HepG2 (cell line): Measurements from ENCODE around the gene CPVL. TPM values are rescaled to one million over a fixed set of nuclear protein-coding genes. Genes with fewer than 3 reads are reported as not detected.

ENCODE experiments used
- ATAC-seq: fragments of 200-7000 bp; cut with Tn5 transposase; 3 replicates; pipeline ENCODE4 v1.9.1; 2020; ENCODE audit warnings: mild to moderate bottlenecking, moderate library complexity
- BruUV-seq: library from RNA; stranded (reverse); fragments of 400-500 nt; replicated peaks from 2 replicates; lab custom pipeline; 2021; lab: Mats Ljungman, UMichigan
- CTCF ChIA-PET: fragments of 300-600 bp; formaldehyde crosslinking; extraction: SDS; loops from one replicate; lab custom pipeline; 2021; ENCODE audit warnings: low total read pairs, inconsistent platforms, low intra/inter-chr PET ratio; lab: Yijun Ruan, JAX
- POLR2A ChIA-PET: fragments of 350-600 bp; sonication (Branson Sonifier 250); formaldehyde crosslinking; loops from one replicate; lab custom pipeline; 2020; ENCODE audit warnings: antibody characterized with exemption, inconsistent platforms; lab: Yijun Ruan, JAX
- DNase-seq: peaks from one replicate; pipeline ENCODE4 v3.0.0-alpha.2; 2015; ENCODE audit warnings: low spot score
- FAIRE-seq: peaks from 3 replicates; lab custom pipeline; 2011; peaks lifted over from hg19 to GRCh38; lab: Jason Lieb, UNC
- H2AFZ ChIP-seq: one replicate; pipeline ENCODE4 v1.6.1; 2011; ENCODE audit warnings: low read length, inconsistent platforms
- H3K27ac ChIP-seq: fragments of 300-600 bp; 3 replicates; pipeline ENCODE4 v1.8.0; 2011; ENCODE audit warnings: mixed run types, mild to moderate bottlenecking, mixed read lengths, low read length, inconsistent platforms; ENCODE audit not compliant: insufficient read depth; ENCODE audit errors: extremely low read length
- H3K27me3 ChIP-seq, 2 experiments: fragments of 200-600 bp in 1 of 2; 2 replicates in 1 of 2; 3 replicates in 1 of 2; pipeline versions ENCODE4 v1.6.0 to v1.8.0; 2011; ENCODE audit warnings: low read length in 2 of 2, mild to moderate bottlenecking in 2 of 2, moderate library complexity in 2 of 2, inconsistent platforms in 1 of 2; ENCODE audit not compliant: insufficient read depth in 2 of 2, control insufficient read depth in 1 of 2
- H3K36me3 ChIP-seq, 2 experiments: fragments of 200-600 bp in 1 of 2; replicated peaks in 1 of 2; 2 replicates in 1 of 2; 3 replicates in 1 of 2; pipeline versions ENCODE4 v1.5.1 to v1.8.0; 2011; ENCODE audit warnings: low read length in 2 of 2, inconsistent platforms in 1 of 2; ENCODE audit not compliant: insufficient read depth in 2 of 2, control insufficient read depth in 1 of 2
- H3K4me1 ChIP-seq: 2 replicates; pipeline ENCODE4 v1.5.1; 2012; ENCODE audit warnings: low read length, inconsistent platforms; ENCODE audit not compliant: insufficient read depth
- H3K4me2 ChIP-seq: 2 replicates; pipeline ENCODE4 v1.6.0; 2011; ENCODE audit warnings: low read depth, low read length, inconsistent platforms
- H3K4me3 ChIP-seq, 3 experiments: fragments of 200-600 bp in 1 of 3; sonication (generic), shearing (Covaris generic) in 1 of 3; replicated peaks in 1 of 3; 2 replicates each; pipeline ENCODE4 v1.5.1; 2011 to 2016; ENCODE audit warnings: low read length in 3 of 3, inconsistent platforms in 2 of 3, low read depth in 2 of 3, mild to moderate bottlenecking in 2 of 3, control low read depth in 1 of 3, mixed read lengths in 1 of 3; ENCODE audit not compliant: insufficient read depth in 1 of 3
- H3K79me2 ChIP-seq: one replicate; pipeline ENCODE4 v1.6.1; 2011; ENCODE audit warnings: low read length, inconsistent platforms; ENCODE audit not compliant: insufficient read depth
- H3K9ac ChIP-seq: 2 replicates; pipeline ENCODE4 v1.6.0; 2011; ENCODE audit warnings: mild to moderate bottlenecking, low read depth, low read length, inconsistent platforms; ENCODE audit not compliant: insufficient read depth
- H3K9me3 ChIP-seq: 2 replicates; pipeline ENCODE4 v1.5.1; 2012; ENCODE audit warnings: mild to moderate bottlenecking, low read length
- H4K20me1 ChIP-seq: 2 replicates; pipeline ENCODE4 v1.6.0; 2011; ENCODE audit warnings: inconsistent platforms, mild to moderate bottlenecking, low read length, moderate library complexity; ENCODE audit not compliant: insufficient read depth
- ELF3 ChIP-seq: IDR thresholded peaks from 2 replicates; pipeline ENCODE4 v1.6.1; 2016; ENCODE audit warnings: missing genetic modification reagents, missing compliant biosample characterization
- HNRNPK ChIP-seq: fragments of 200-400 bp; formaldehyde crosslinking; IDR thresholded peaks from 2 replicates; pipeline ENCODE4 v1.6.1; 2018; ENCODE audit warnings: low read length, low read depth, moderate library complexity, mild to moderate bottlenecking; ENCODE audit not compliant: poor library complexity, severe bottlenecking
- KDM5A ChIP-seq: fragments of 200-600 bp; sonication (generic); IDR thresholded peaks from 2 replicates; pipeline ENCODE4 v1.7.0; 2018; ENCODE audit warnings: antibody characterized with exemption, mild to moderate bottlenecking, low read length, borderline replicate concordance
- REL ChIP-seq: sonication (generic); formaldehyde crosslinking; conservative IDR thresholded peaks from 2 replicates; pipeline ENCODE4 v1.8.0; 2022; ENCODE audit warnings: mild to moderate bottlenecking, missing genetic modification reagents, moderate library complexity
- TOPORS ChIP-seq: sonication (generic); formaldehyde crosslinking; IDR thresholded peaks from 2 replicates; pipeline ENCODE4 v1.8.0; 2023; ENCODE audit warnings: mild to moderate bottlenecking, missing genetic modification reagents
- ZFP36 ChIP-seq: fragments of 150-350 bp; IDR thresholded peaks from 2 replicates; pipeline ENCODE4 v1.6.1; 2018; ENCODE audit warnings: borderline replicate concordance, low read length, low read depth; ENCODE audit not compliant: partially characterized antibody
- ZNF235 ChIP-seq: sonication (generic); formaldehyde crosslinking; IDR thresholded peaks from 2 replicates; pipeline ENCODE4 v1.8.1; 2023; ENCODE audit warnings: mild to moderate bottlenecking, missing genetic modification reagents, borderline replicate concordance
- ZNF276 ChIP-seq: sonication (generic); formaldehyde crosslinking; IDR thresholded peaks from 2 replicates; pipeline ENCODE4 v1.4.0; 2020; ENCODE audit warnings: mild to moderate bottlenecking, low read depth, missing genetic modification reagents
- ZNF34 ChIP-seq: sonication (generic); formaldehyde crosslinking; IDR thresholded peaks from 2 replicates; pipeline ENCODE4 v1.4.0; 2020; ENCODE audit warnings: mild to moderate bottlenecking, missing genetic modification reagents, borderline replicate concordance
- ZNF768 ChIP-seq: sonication (generic); formaldehyde crosslinking; IDR thresholded peaks from 2 replicates; pipeline ENCODE4 v1.4.0; 2020; ENCODE audit warnings: missing genetic modification reagents
- ZNF780A ChIP-seq: sonication (generic); formaldehyde crosslinking; IDR thresholded peaks from 2 replicates; pipeline ENCODE4 v1.8.0; 2022; ENCODE audit warnings: mild to moderate bottlenecking, missing genetic modification reagents, moderate library complexity
- WGBS: methylation state at CpG from one replicate; pipeline ENCODE4 v1.1.6; 2017; ENCODE audit warnings: low lambda C conversion rate; 5-methylcytosine and 5-hydroxymethylcytosine counted together
- in situ Hi-C: cut with HindIII; loops from 2 replicates; pipeline ENCODE4 v1.10.0; 2017; ENCODE audit warnings: low pct_unique_long_range_greater_than_20kb; ENCODE audit not compliant: extremely low pct_ligation_motif_present
- intact Hi-C: fragments of 100-400 bp; cut with micrococcal nuclease; formaldehyde crosslinking; loops from one replicate; pipeline ENCODE4 v1.10.0; 2022; ENCODE audit not compliant: unreplicated experiment
- polyA plus RNA-seq, 8 experiments: library from polyadenylated mRNA; depleted of rRNA in 3 of 8; stranded (reverse) in 7 of 8; unstranded in 1 of 8; fragments of >200 nt; fragmentation: Illumina TruSeq in 4 of 8; extraction: Trizol in 4 of 8; gene quantifications; 2 replicates each; pipeline versions ENCODE4 v1.2.1 to v1.2.3, GENCODE V29; 2011 to 2016; ENCODE audit warnings: low read depth in 4 of 8, missing spikeins in 1 of 8, mixed read lengths in 1 of 8; ENCODE audit not compliant: insufficient read depth in 1 of 8
- total RNA-seq, 5 experiments: library from RNA; depleted of rRNA; stranded (reverse); fragments of >200 nt; fragmentation: Illumina TruSeq; extraction: Trizol; gene quantifications; 2 replicates each; pipeline ENCODE4 v1.2.3, GENCODE V29; 2016; ENCODE audit warnings: low read depth in 1 of 5
- TF ChIP-seq, protein P1 (sequence below): sonication (generic); formaldehyde crosslinking; IDR thresholded peaks from 2 replicates; pipeline ENCODE4 v1.5.1; 2020; ENCODE audit warnings: mild to moderate bottlenecking, missing genetic modification reagents, moderate library complexity
- TF ChIP-seq, protein P2 (sequence below): sonication (generic); formaldehyde crosslinking; IDR thresholded peaks from 2 replicates; pipeline ENCODE4 v1.5.0; 2020; ENCODE audit warnings: mild to moderate bottlenecking, low read depth, missing genetic modification reagents, borderline replicate concordance

Gene CPVL
- total and polyA plus RNA-seq, 2 of the 13 experiments (the other 11 are each of a cell fraction or from before 2014, with no cell fraction given), result 59.2 to 294 TPM

GRCh38 chr7:29194594-29195427 lies 48.5 kb upstream of the CPVL start, which contains the start of gene CHN2 (continued):
- TF ChIP-seq, protein P1, sequence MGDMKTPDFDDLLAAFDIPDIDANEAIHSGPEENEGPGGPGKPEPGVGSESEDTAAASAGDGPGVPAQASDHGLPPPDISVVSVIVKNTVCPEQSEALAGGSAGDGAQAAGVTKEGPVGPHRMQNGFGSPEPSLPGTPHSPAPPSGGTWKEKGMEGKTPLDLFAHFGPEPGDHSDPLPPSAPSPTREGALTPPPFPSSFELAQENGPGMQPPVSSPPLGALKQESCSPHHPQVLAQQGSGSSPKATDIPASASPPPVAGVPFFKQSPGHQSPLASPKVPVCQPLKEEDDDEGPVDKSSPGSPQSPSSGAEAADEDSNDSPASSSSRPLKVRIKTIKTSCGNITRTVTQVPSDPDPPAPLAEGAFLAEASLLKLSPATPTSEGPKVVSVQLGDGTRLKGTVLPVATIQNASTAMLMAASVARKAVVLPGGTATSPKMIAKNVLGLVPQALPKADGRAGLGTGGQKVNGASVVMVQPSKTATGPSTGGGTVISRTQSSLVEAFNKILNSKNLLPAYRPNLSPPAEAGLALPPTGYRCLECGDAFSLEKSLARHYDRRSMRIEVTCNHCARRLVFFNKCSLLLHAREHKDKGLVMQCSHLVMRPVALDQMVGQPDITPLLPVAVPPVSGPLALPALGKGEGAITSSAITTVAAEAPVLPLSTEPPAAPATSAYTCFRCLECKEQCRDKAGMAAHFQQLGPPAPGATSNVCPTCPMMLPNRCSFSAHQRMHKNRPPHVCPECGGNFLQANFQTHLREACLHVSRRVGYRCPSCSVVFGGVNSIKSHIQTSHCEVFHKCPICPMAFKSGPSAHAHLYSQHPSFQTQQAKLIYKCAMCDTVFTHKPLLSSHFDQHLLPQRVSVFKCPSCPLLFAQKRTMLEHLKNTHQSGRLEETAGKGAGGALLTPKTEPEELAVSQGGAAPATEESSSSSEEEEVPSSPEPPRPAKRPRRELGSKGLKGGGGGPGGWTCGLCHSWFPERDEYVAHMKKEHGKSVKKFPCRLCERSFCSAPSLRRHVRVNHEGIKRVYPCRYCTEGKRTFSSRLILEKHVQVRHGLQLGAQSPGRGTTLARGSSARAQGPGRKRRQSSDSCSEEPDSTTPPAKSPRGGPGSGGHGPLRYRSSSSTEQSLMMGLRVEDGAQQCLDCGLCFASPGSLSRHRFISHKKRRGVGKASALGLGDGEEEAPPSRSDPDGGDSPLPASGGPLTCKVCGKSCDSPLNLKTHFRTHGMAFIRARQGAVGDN (CRISPR knock-in tag), result peak; percentile 87
- TF ChIP-seq KDM5A (0 out of 2 replicates have a peak, but pooled peaks have one; percentile 18), HNRNPK (peak; percentile 40), ZNF780A (CRISPR knock-in tag) (0 out of 2 replicates have a peak, but pooled peaks have one; percentile 27)

- no CpG with 5 or more reads among the region's 40 CpGs for WGBS
- Histone ChIP-seq H3K27ac (peak overlapping the region; percentile 88), H3K9ac (peak overlapping the region; percentile 91), H3K4me2 (peak overlapping the region; percentile 89), H3K36me3 (no peaks in the 10 kb centered on the region), H2AFZ (no peak overlapping the region), H3K4me1 (peaks cover 80% of the 10 kb centered on the region), H4K20me1 (no peaks in the 10 kb centered on the region), H3K79me2 (peaks cover 54% of the 10 kb centered on the region), H3K27me3 (no peaks in the 10 kb centered on the region; a peak in 1 of 5 replicates), H3K9me3 (no peaks in the 10 kb centered on the region), H3K4me3 (peak overlapping the region; percentile 92 to 98 (median 98))
- peak; percentile 51 for ATAC-seq
- in situ Hi-C loops (loop anchor here (5.0 kb wide), 1 partner anchor 143 kb away; no protein-coding TSS in a partner anchor), intact Hi-C loops (loop anchor here (5.0 kb wide), 4 partner anchors 33 to 748 kb away; no protein-coding TSS in a partner anchor)
- ChIA-PET POLR2A (interaction anchor here (0.6 to 5.9 kb wide), 10 partner anchors 11 to 110 kb away, joined by 3 to 42 read pairs (median 4); partner anchors contain the start of gene CPVL), CTCF (no interaction called here)
- no peak for FAIRE-seq
- BruUV-seq, result TSS peak; percentile 82
- no peak for DNase-seq
- TF ChIP-seq ZFP36 (no peak), ZNF768 (CRISPR knock-in tag) (no peak), ZNF34 (CRISPR knock-in tag) (0 out of 2 replicates have a peak, but pooled peaks have one; percentile 38), REL (CRISPR knock-in tag) (no peak), ZNF276 (CRISPR knock-in tag) (no peak), TOPORS (CRISPR knock-in tag) (no peak), ZNF235 (CRISPR knock-in tag) (0 out of 2 replicates have a peak, but pooled peaks have one; percentile 14), ELF3 (CRISPR knock-in tag) (no peak)
- TF ChIP-seq, protein P2, sequence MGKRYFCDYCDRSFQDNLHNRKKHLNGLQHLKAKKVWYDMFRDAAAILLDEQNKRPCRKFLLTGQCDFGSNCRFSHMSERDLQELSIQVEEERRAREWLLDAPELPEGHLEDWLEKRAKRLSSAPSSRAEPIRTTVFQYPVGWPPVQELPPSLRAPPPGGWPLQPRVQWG (CRISPR knock-in tag), result no peak
Observed at GRCh38 chr7:29194206-29194593, 47.9 kb upstream of the CPVL start.
